PC-9 (cell line): ENCODE data around the gene SOX12.

Source experiments
- EZH2 ChIP-seq: fragments of 200-600 bp; sonication (generic); IDR thresholded peaks from 2 replicates; pipeline ENCODE4 v1.8.0; 2017; ENCODE audit warnings: antibody characterized with exemption, low read depth
- TF ChIP-seq, protein P1 (sequence below): fragments of 200-600 bp; sonication (generic); conservative IDR thresholded peaks from 2 replicates; pipeline ENCODE4 v1.6.1; 2017; ENCODE audit warnings: mixed run types, antibody characterized with exemption, mild to moderate bottlenecking, moderate library complexity

GRCh38 chr20:363319-364078 is 38.1 kb downstream of the SOX12 start:
- TF ChIP-seq, protein P1, sequence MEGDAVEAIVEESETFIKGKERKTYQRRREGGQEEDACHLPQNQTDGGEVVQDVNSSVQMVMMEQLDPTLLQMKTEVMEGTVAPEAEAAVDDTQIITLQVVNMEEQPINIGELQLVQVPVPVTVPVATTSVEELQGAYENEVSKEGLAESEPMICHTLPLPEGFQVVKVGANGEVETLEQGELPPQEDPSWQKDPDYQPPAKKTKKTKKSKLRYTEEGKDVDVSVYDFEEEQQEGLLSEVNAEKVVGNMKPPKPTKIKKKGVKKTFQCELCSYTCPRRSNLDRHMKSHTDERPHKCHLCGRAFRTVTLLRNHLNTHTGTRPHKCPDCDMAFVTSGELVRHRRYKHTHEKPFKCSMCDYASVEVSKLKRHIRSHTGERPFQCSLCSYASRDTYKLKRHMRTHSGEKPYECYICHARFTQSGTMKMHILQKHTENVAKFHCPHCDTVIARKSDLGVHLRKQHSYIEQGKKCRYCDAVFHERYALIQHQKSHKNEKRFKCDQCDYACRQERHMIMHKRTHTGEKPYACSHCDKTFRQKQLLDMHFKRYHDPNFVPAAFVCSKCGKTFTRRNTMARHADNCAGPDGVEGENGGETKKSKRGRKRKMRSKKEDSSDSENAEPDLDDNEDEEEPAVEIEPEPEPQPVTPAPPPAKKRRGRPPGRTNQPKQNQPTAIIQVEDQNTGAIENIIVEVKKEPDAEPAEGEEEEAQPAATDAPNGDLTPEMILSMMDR, result no peak
- TF ChIP-seq EZH2, result no peak
